ENCODE measurements around the gene PLEKHS1.

GRCh38 chr10:113742466-113742865 is 9.0 kb upstream of the PLEKHS1 start:
- TF ChIP-seq, protein P1, sequence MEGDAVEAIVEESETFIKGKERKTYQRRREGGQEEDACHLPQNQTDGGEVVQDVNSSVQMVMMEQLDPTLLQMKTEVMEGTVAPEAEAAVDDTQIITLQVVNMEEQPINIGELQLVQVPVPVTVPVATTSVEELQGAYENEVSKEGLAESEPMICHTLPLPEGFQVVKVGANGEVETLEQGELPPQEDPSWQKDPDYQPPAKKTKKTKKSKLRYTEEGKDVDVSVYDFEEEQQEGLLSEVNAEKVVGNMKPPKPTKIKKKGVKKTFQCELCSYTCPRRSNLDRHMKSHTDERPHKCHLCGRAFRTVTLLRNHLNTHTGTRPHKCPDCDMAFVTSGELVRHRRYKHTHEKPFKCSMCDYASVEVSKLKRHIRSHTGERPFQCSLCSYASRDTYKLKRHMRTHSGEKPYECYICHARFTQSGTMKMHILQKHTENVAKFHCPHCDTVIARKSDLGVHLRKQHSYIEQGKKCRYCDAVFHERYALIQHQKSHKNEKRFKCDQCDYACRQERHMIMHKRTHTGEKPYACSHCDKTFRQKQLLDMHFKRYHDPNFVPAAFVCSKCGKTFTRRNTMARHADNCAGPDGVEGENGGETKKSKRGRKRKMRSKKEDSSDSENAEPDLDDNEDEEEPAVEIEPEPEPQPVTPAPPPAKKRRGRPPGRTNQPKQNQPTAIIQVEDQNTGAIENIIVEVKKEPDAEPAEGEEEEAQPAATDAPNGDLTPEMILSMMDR (IDR thresholded peaks at IDR 0.05 in 8 of 11, conservative IDR thresholded peaks at IDR 0.05 in 3 of 11): no peak
- TF ChIP-seq POLR2A (IDR thresholded peaks at IDR 0.05): no peak

Data from spleen (tissue), 7 donors.